Measurements from ENCODE around the gene ASF1B.

The ASF1B gene

GRCh38 chr19:14177496-14178074, 41.2 kb upstream of the ASF1B start:
- no peak for TF ChIP-seq CTCF (IDR thresholded peaks at IDR 0.05; ENCODE audit: control extremely low read depth, extremely low read depth, low read depth, missing control alignments)
- ChIA-PET CTCF (no interaction called here), POLR2A (no interaction called here)
- DNase-seq (ENCODE audit: extremely low spot score): no peak

- no peak for TF ChIP-seq CTCF (IDR thresholded peaks at IDR 0.05; ENCODE audit: control extremely low read depth, extremely low read depth, low read depth, missing control alignments)
- CTCF ChIA-PET: interaction anchor here (1.2 to 1.3 kb wide), 2 partner anchors 39 kb away, joined by 3 to 4 read pairs; partner anchors contain the start of gene ASF1B
Observed at GRCh38 chr19:14175351-14175792, 39.0 kb upstream of the ASF1B start.

GRCh38 chr19:14174883-14175282, 38.5 kb upstream of the ASF1B start:
- ChIA-PET POLR2A (no interaction called here), CTCF (interaction anchor here (1.2 to 1.3 kb wide), 2 partner anchors 38 to 173 kb away, joined by 3 read pairs; partner anchors contain the start of gene ASF1B)
- TF ChIP-seq CTCF (IDR thresholded peaks at IDR 0.05; ENCODE audit: control extremely low read depth, extremely low read depth, low read depth, missing control alignments): no peak

More at GRCh38 chr19:14175351-14175792, 39.0 kb upstream of the ASF1B start:
- POLR2A ChIA-PET: no interaction called here
- no peak for DNase-seq (ENCODE audit: extremely low spot score)

GRCh38 chr19:14168993-14169392, 32.6 kb upstream of the ASF1B start:
- DNase-seq (ENCODE audit: extremely low spot score): no peak
- TF ChIP-seq CTCF (IDR thresholded peaks at IDR 0.05; ENCODE audit: control extremely low read depth, extremely low read depth, low read depth, missing control alignments): no peak
- POLR2A ChIA-PET: interaction anchor here (0.6 kb wide), 1 partner anchor 134 kb away, joined by 3 read pairs; no protein-coding TSS in a partner anchor
- CTCF ChIA-PET: no interaction called here

More at GRCh38 chr19:14174883-14175282, 38.5 kb upstream of the ASF1B start:
- no peak for DNase-seq (ENCODE audit: extremely low spot score)

GRCh38 chr19:14168259-14168972, 32.0 kb upstream of the ASF1B start:
- ChIA-PET POLR2A (no interaction called here), CTCF (interaction anchor here (0.9 kb wide), 1 partner anchor 31 kb away, joined by 3 read pairs; no protein-coding TSS in a partner anchor)
- DNase-seq (ENCODE audit: extremely low spot score): no peak
- TF ChIP-seq CTCF (IDR thresholded peaks at IDR 0.05; ENCODE audit: control extremely low read depth, extremely low read depth, low read depth, missing control alignments): no peak

GRCh38 chr19:14167576-14168138, 31.3 kb upstream of the ASF1B start:
- no peak for DNase-seq (ENCODE audit: extremely low spot score)
- CTCF ChIA-PET: interaction anchor here (0.9 kb wide), 1 partner anchor 31 kb away, joined by 3 read pairs; no protein-coding TSS in a partner anchor
- TF ChIP-seq CTCF (IDR thresholded peaks at IDR 0.05; ENCODE audit: control extremely low read depth, extremely low read depth, low read depth, missing control alignments): no peak

More at GRCh38 chr19:14167576-14168138, 31.3 kb upstream of the ASF1B start:
- POLR2A ChIA-PET: no interaction called here

Measured in GM10248 (cell line).